ENCODE measurements around the gene C3orf52. TPM values are rescaled to one million over a fixed set of nuclear protein-coding genes. Genes with fewer than 3 reads are reported as not detected.

Gene C3orf52
- total and polyA plus RNA-seq, 10 of the 15 experiments (the other 5 are each of a cell fraction or from before 2014, with no cell fraction given), result 0.15 to 1.9 (median 0.73) TPM

- TF ChIP-seq SREBF1 (IDR thresholded peaks at IDR 0.05; ENCODE audit: low read length) (no peak), BHLHE40 (IDR thresholded peaks at IDR 0.05; ENCODE audit: borderline replicate concordance in 1 of 2, low read depth in 2 of 2, low read length in 1 of 2) (peak in 1 of 2 experiments; percentile 29; a peak in 1 of 4 replicates), RELB (IDR thresholded peaks at IDR 0.05; ENCODE audit: low read depth) (peak; percentile 58; the same call in 1 of the 2 replicates), ETV6 (conservative IDR thresholded peaks at IDR 0.05 in 1 of 2, IDR thresholded peaks at IDR 0.05 in 1 of 2; ENCODE audit: borderline replicate concordance in 1 of 2, low read depth in 1 of 2) (no peak), BCLAF1 (IDR thresholded peaks at IDR 0.05) (no peak), RAD21 (IDR thresholded peaks at IDR 0.05; ENCODE audit: insufficient read depth, low read depth, low read length) (peak; percentile 6; the same call in 1 of the 2 replicates), CHD2 (IDR thresholded peaks at IDR 0.05; ENCODE audit: borderline replicate concordance, low read depth, low read length) (peak; percentile 66; the same call in 1 of the 2 replicates), ZBTB40 (IDR thresholded peaks at IDR 0.05; ENCODE audit: borderline replicate concordance) (no peak), SMAD1 (IDR thresholded peaks at IDR 0.05; ENCODE audit: low read depth, partially characterized antibody) (no peak), ZNF622 (IDR thresholded peaks at IDR 0.05) (no peak), ZNF687 (IDR thresholded peaks at IDR 0.05) (peak; percentile 81), MTA3 (IDR thresholded peaks at IDR 0.05; ENCODE audit: borderline replicate concordance, low read length) (no peak), MAX (IDR thresholded peaks at IDR 0.05; ENCODE audit: low read depth, low read length) (no peak), ATF7 (IDR thresholded peaks at IDR 0.05; ENCODE audit: low read depth) (0 out of 2 replicates have a peak, but pooled peaks have one; percentile 39)
These were observed 48.3 kb downstream of the C3orf52 start (continued) for GRCh38 chr3:112134335-112135124.
